Vagina (tissue), 2 donors: Measurements from ENCODE around the gene PPP2R5C.

Experiments
- CTCF ChIP-seq, 3 experiments: fragments of 450-650 bp in 2 of 3; fragments of 200-600 bp in 1 of 3; sonication (generic) in 1 of 3; IDR thresholded peaks; one replicate each; pipeline ENCODE4 v1.5.1; 2017 to 2019; ENCODE audit warnings: antibody characterized with exemption in 3 of 3, mild to moderate bottlenecking in 2 of 3, moderate library complexity in 2 of 3
- POLR2A ChIP-seq, 2 donors: fragments of 450-650 bp; IDR thresholded peaks; one replicate each; pipeline ENCODE4 v1.6.1; 2017; ENCODE audit warnings: antibody characterized with exemption in 2 of 2, mild to moderate bottlenecking in 2 of 2, moderate library complexity in 2 of 2
- POLR2AphosphoS5 ChIP-seq, 2 donors: sonication (generic); formaldehyde crosslinking; IDR thresholded peaks; one replicate each; pipeline ENCODE4 v1.9.0; 2017; ENCODE audit warnings: antibody characterized with exemption in 2 of 2, mild to moderate bottlenecking in 2 of 2, low read depth in 1 of 2; ENCODE audit not compliant: insufficient read depth in 1 of 2

GRCh38 chr14:101826351-101826750 is 64.8 kb downstream of the PPP2R5C start:
- TF ChIP-seq CTCF (IDR thresholded peaks at IDR 0.05) (no peak), POLR2A (IDR thresholded peaks at IDR 0.05) (no peak), POLR2AphosphoS5 (IDR thresholded peaks at IDR 0.05; ENCODE audit: insufficient read depth in 1 of 2, low read depth in 1 of 2) (no peak)
